Effector CD4-positive, alpha-beta T cell (primary cell): ENCODE measurements around the gene PRPF38B.
"Not testable (repeated sequence)": the region's sequence is repeated elsewhere in the genome, so short reads cannot be mapped to it uniquely, and the experiment has no call there.

ENCODE experiments used
- DNase-seq: peaks from one replicate; pipeline ENCODE4 v3.0.0-alpha.2; 2020
- total RNA-seq: gene quantifications from one replicate; lab custom pipeline; 2026; lab: John Stamatoyannopoulos, UW

Gene PRPF38B, protein sequence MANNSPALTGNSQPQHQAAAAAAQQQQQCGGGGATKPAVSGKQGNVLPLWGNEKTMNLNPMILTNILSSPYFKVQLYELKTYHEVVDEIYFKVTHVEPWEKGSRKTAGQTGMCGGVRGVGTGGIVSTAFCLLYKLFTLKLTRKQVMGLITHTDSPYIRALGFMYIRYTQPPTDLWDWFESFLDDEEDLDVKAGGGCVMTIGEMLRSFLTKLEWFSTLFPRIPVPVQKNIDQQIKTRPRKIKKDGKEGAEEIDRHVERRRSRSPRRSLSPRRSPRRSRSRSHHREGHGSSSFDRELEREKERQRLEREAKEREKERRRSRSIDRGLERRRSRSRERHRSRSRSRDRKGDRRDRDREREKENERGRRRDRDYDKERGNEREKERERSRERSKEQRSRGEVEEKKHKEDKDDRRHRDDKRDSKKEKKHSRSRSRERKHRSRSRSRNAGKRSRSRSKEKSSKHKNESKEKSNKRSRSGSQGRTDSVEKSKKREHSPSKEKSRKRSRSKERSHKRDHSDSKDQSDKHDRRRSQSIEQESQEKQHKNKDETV
- total RNA-seq: 264 reads per million, percentile 94 among the genes with 10 or more reads in this experiment

DNA sequence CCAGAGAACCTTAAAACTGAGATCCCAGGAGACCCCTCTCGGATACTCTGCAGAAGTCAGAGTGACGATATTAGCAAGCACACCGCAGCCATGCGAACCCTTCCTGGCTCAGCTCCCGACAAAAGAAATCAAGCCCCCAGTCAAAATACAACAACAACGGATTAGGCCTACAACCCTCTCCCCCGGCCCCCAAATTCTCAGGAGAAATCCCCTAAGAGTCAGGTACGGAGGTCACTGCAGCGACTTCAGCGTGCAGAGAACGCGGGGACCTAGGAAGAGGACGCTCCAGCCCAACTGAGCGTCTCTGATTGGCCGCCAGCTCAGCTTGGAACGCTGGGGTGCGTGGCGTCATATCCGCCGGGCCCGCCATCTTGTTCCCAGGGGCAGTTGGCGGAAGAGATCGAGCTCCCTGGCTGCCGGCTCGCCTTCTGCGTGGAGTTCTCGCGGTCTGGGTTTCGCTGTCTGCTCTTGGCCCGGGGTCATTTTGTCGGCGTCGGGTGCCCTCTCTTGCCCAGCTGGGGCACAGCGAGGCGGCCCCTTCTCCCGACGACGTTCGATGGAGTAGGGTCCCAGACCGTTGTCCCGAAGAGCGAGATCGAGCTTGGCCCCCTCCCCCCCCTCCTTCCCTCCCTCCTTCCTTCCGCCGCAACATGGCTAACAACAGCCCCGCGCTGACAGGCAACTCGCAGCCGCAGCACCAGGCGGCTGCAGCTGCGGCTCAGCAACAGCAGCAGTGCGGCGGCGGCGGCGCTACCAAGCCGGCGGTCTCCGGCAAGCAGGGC, at the start of gene PRPF38B:
Gene PRPF38B (plus strand): TSS at position 369 of the 782 bp plus-strand sequence. CDS start 282 bp downstream, at position 651.
- DNase-seq: peak; percentile 93

DNA sequence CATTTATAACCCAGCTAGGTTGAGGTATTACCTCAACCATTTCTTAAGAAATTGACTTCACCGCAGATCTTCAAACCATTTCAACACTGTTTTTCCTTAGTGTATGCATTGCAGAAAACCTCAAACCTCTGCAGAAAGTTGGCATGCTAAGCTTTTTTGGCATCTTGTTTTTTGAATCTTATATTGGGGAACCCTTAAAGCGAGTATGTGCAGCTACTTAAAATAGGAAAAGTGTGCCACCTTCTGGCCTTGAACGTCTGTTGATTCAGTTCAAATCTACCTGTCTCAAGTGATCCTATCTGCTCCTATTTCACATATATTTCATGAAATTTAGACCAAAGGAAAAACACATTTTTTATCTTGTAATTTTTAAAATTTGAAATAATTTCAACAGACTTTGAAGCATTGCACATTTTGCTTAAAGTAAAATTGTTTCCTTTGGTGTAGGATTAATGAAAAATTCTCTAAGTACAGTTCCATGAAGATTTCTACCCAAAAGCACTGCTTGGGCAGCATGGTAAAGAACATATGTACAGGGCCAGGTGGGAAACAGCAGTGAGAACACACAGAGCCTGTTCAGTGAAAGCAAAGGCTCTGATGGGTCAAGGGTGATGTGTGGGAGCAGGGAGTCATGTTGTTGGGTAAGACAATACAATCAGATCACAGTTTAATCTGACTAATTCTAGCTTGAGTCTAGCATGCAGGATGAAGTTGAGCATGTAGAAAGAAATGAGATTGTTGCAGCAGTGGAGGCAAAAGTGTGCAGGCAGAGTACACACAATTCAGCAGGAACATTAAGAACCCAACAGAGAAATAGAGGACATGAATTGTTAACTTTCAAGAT, 48.4 kb upstream of the PRPF38B start:
- DNase-seq: peak; percentile 47

DNA sequence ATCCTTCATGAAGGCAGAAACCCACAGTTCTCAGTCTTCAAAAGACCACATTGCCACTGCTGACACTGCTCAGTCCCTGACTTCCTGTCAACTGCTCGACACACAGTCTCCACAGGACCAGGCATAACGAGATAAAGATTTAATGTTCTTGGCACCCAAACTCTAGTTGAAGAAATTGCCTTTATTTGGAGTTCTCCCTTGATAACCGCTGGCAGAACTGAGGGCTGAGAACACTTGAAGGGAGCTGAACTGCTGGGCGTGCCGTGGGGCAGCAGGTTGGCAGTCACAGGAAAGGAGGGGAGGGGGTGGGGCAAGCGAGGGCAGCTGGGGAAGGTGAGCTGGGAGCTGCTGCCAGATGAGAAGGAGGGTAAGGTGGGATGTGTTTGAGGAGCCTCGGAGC, 47.1 kb upstream of the PRPF38B start:
- peak; percentile 21 for DNase-seq

DNA sequence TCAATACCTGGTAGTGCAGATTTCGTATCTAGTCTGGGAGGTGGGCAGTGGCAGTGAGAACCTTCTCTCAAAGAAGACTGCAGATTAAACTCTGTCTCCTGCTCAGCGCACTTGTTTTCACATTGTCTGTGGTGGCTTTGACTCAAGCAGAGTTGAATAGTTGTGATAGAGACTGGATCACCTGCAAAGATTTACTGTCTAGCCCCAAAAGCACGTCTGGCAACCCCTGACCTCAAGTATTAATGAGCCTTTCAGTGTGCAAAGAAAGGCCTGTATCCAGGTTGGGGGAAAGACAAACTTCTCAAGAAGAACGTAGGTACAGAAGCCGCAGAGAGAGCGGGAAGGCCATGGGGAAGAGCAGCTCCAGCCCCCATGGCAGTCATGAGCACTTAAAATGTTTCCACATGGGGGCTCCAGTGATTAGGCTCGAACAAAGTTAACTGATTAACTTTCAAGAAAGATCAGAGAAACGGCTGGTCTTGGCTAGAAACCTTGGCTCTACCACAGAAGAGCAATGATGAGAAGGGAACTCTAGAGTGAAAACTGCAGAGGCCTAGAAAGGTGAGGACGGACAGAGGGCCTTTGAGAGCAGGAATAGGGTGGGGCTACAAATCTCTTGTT, 46.4 kb upstream of the PRPF38B start:
- peak; percentile 7 for DNase-seq

DNA sequence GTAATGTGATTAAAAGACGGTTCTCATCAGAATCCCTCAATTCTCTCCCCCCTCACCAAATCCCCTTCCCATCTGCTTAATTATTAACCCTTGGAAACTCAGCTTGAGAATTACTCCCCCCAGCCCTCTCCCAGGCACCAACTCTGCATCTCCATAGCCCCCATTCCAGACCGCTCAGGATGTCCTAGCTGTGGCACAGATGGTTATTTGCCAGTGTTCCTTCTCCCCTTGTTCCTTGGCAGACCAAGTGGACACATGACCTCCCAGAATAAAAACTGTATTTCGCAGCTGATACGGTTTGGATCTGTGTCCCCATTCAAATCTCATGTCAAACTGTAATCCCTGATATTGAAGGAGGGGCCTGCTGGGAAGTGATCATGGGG, 45.9 kb upstream of the PRPF38B start:
- DNase-seq: no peak

DNA sequence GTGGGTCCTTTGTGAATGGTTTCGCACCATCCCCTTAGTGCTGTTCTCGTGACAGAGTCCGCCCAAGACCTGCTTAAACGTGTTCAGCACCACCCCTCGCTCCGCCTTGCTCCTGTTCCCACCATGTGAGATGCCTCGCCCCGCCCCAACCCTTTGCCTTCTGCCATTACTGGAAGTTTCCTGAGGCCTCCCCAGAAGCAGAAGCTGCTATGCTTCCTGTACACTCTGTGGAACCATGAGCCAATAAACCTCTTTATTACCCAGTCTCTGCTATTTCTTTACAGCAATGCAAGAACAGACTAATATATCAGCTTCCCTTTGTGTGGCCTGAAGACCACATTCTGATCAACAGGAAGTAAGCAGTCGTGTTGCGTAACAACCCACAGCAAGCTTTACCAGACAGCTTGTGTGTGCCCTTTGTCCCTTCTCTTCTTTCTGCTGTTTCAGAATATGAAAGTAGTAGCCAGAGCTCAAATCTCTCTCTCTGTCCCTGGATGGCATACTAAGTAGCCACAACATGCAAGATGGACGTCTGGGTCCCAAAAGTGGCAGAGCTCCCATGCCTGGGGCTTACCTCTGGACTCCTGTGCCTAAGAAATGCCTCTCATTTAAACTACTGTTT, 45.4 kb upstream of the PRPF38B start:
- DNase-seq: peak; percentile 53

DNA sequence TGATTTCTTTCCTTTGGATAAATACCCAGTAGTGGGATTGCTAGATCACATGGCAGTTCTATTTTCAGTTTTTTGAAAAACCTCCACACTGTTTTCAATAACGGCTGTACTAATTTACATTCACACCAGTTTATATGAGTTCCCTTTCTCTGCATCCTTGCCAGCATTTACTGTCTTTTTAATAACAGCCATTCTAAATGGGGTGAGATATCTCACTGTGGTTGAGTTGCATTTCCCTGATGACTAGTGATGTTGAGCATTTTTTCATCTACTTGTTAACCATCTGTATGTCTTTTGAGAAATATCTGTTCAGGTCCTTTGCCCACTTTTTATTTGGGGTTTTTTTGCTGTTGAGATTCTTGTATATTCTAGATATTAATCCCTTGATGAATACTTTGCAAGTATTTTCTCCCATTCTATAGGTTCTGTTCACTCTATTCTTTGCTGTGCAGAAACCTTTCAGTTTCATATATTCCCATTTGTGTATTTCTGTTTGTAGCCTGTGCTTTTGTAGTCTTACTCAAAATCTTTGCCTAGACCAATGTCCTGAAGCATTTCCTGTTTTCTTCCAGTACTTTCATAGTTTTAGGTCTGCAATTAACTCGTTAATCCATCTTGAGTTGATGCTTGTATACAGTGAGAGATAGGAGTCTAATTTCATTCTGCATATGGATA, 38.5 kb upstream of the PRPF38B start:
- no peak for DNase-seq

DNA sequence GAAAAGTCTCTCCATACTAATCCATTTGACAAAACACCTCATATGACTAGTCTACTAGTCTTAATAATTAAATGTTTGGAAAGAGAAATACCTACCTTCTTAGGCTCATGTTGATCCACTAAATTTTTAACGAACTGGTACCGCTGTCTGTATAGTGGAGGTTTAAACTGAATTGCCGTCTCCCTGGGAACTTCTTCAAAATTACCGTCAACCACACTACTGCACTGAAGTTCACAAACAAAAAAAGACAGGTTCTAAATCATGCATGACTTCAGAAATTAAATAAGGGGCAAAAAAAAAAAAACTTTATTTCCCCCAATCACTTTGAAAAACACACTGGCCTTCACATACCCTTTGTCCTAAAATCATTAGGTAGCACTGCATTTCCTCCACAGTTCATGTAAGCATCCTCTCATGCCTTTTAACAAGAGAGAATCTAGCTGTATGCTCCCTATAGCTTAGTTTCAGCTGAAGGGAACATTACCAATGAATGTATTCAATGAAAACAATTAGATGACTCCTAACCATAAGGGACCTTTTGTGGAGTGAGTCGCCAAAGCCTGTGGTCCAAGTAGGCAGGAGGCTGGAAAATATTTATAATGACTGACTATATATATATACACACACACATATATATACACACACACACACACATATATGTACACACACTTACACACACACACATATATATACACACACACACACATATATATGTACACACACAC, 34.6 kb upstream of the PRPF38B start:
- no peak for DNase-seq

DNA sequence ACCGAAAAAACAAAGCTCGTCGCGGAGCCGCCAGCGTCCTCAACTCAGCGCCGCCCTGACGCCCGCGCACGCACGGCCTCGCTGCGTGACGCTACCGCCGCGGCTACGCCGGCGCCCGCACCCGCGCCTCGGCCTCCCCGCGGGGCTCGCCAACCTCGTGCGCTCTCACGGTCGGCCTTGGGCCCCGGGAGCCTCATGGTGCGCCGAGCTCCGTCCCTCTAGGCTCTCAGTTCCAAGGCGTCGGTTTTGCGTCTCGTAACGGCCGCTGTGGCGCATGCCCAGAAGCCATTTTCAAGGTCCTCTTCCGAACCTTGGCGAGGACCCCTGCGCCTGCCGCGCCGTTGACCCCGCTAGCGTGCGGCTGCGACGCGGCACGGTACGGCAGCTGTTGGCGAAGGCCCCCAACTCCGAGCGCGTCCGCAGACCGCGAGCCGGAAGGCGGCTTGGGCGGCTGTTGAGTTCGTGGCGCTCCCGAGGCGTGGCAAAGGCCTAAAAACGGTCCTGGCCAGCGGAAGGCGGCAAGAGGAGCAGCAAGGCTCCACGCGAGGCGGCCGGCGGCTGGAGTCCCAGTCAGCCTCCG, 31.0 kb upstream of the PRPF38B start, which contains the start of gene HENMT1:
Gene HENMT1 (minus strand): TSS at position 64 of the 580 bp plus-strand sequence. CDS start 1,209 bp downstream, outside the sequence.
- peak; percentile 71 for DNase-seq

DNA sequence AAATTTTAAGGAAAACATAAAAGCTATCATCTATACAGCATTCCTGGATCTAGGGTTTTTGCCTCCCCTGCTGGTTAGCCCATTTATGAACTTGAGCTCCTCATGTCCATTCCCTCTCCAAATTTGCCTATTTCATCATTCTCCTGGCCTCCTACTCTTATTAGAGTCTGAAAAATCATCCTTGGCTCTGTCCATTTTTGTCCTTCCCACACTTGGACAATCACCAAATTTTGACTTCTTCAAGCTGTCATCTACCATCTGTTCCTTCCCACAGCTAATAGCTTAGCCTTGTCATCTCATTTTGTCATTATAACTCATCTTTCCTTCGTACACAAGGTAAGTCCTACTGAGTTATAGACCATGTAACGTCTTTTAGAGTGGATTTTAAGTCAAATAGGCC, 29.0 kb upstream of the PRPF38B start:
- no peak for DNase-seq

DNA sequence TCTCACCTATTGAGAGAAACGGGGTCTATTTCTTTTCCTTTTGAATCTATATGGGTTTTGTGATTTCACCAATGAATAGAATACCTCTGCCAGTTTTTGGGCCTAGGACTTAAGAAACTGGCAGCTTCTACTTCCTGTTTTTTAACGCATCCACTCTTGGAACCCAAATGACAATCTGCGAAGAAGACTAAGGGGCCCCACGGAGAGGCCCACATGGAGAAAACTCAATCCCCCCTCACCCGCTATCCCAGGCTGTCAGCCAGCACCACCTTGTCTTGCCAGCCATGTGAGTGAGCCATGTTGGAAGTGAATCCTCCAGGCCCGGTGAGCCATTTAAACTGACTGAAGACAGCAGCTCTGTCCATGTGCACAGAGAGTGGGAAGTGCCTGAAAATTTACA, 27.6 kb upstream of the PRPF38B start:
- no peak for DNase-seq

DNA sequence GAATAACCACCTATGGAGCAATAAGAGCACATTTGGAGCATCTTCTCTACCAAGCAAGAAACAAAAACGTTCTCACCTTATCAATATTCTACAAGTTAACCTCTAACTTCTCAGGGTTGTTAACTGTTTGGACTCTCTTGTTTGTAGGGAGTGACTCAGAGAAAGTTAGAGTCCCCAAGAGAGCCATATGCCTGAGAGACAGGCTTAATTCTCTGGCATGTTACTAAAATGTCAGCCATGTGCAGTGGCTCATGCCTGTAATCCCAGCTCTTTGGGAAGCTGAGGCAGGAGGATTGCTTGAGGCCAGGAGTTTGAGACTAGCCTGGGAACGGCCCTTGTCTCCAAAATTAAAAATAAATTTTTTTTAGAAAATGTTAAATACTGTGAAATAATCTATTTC, 27.0 kb upstream of the PRPF38B start:
- DNase-seq: no peak

DNA sequence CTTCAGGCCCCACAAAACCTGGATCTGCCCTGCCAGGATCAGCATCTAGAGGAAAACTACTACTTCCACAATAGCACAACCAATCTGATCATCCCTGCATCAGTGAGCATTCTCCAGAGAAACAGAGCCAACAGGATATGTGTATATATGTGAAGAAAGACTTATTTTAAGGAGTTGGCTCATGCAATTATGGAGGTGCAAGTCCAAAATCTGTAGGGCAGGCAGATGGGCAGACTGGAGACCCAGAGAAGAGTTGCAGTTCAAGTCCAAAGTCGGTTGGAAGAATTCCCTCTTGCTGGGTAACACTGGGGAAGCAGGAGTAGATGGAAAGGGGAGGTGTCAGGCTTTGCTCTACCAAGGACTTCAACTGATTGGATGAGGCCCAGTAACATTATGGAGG, 26.3 kb upstream of the PRPF38B start:
- no peak for DNase-seq

DNA sequence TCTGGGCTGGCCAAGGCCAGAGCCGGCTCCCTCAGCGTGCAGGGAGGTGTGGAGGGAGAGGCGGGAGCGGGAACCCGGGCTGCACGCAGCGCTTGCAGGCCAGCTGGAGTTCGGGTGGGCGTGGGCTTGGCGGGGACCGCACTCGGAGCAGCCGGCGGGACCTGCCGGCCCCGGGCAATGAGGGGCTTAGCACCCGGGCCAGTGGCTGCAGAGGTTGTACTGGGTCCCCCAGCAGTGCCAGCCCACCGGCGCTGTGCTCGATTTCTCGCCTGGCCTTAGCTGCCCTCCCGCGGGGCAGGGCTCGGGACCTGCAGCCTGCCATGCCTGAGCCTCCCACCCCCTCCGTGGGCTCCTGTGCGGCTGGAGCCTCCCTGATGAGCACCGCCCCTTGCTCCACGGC, 24.7 kb upstream of the PRPF38B start:
- not testable (repeated sequence) for DNase-seq

DNA sequence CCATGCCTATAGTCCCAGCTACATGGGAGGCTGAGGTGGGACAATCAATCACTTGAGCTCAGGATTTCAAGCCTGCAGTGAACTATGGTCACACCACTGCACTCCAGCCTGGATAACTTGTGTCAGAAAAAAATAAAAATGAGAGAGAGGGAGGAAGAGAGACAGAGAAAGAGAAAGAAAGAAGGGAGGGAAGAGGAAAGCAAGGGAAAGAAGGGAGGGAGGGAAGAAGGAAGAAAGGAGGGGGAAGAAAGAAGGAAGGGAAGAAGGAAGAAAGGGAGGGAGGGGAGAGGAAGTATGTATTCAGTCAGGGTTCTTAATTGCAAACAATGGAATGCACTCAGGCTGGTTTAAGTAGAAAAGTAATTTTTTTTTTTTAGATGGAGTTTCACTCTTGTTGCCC, 23.3 kb upstream of the PRPF38B start:
- no peak for DNase-seq

DNA sequence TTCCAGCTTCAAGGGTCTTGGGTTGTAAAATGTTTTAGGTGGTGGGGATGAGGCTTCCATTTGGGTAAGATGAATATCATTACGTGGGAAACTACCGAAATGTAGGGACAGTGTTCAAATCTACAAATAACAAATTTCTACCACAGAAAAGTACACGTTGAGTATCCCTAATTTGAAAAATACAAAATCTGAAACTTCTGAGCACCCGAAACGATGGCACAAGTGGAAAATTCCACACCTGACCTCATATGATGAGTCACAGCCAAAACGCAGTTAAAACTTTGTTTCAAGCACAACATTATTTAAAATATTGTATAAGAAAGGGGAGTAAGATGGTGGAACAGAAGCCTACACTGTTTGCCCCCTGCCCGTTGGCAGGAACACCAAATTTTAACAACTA, 22.4 kb upstream of the PRPF38B start:
- no peak for DNase-seq

DNA sequence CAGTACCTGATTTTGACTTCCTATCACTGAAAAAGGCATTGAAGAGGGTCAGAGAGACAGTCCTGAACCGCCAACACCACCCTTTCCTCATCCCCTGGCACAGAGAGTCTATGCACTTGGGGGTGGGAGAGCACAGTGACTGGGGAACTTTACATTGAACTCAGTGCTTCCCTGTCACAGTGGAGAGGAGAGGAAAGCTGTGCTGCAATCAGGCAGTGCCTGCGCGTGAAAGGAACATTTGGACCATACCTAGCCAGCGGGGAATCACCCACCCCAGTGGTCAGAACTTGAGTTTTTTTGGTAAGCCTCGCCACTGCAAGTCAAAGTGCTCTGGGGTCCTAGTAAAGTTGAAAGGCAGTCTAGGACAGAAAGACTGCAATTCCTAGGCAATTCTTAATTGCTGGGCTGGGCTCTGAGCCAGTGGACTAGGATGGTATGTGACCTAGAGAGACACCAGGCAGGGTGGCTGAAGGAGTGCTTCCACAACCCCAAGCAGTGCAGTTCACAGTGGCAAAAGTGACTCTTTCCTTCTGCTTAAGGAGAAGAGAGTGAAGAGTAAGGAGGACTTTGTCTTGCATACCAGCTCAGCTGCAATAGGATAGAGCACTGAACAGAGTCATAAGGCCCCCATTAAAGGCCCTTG, 21.9 kb upstream of the PRPF38B start:
- DNase-seq: no peak

DNA sequence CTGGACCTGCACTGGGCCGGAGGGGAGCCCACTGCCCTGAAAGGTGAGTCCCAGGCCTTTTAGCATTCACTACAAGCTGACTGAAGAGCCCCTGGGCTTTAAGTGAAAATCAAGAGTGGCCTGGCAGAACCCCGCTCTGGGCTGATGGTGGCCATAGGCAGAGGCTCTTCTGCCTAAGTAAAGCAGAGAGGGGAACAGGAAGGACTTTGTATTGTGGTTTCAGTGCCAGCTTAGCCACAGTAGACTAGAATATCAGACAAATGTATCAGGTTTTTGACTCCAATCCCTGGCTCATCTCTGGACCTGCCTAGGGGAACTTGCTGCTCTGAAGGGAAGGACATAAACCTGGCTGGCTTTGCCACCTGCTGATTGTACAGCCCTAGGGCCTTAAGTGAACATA, 21.0 kb upstream of the PRPF38B start:
- DNase-seq: no peak

DNA sequence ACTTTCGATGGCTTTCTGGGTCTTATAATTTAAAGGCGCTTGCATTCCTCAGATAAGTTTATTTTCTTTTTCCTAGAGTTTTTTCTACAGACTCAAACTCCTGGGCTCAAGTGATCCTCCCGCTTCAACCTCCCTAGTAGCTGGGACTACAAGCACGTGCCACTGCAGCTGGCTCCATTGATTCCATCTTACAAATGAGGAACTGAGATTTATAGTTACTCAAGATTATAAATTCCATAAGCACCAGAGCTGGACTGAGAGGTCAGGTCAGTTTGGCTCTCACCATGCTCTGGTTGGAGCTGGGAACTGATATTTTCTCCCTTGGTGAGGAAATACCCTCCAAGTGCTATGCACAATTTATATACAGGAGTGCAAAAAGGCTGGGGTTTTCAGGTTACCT, 13.4 kb upstream of the PRPF38B start:
- DNase-seq: no peak
